ENCODE data around the gene CD46. TPM values are rescaled to one million over a fixed set of nuclear protein-coding genes. Genes with fewer than 3 reads are reported as not detected.

The CD46 gene
- total and polyA plus RNA-seq, 10 of the 15 experiments (the other 5 are each of a cell fraction or from before 2014, with no cell fraction given), result 61.1 to 198 (median 81.4) TPM

DNA sequence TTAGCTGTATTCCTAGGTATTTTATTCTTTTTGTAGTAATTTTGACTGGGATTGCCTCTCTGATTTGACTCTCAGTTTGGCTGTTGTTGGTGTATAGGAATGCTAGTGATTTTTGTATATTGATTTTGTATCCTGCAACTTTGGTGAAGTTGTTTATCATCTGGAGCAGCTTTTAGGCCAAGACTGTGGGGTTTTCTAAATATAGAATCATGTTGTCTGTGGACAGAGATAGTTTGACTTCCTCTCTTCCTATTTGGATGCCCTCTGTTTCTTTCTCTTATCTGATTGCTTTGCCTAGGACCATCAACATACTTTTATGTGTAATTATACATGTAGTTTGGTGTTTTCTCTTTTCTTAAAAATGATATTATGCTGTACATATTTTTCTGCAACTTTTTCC is 27.2 kb downstream of the CD46 start (continued):
- TF ChIP-seq SPI1 (IDR thresholded peaks at IDR 0.05; ENCODE audit: borderline replicate concordance, insufficient read depth, low read depth, low read length), result no peak
- no peak for TF ChIP-seq DPF2 (IDR thresholded peaks at IDR 0.05)

DNA sequence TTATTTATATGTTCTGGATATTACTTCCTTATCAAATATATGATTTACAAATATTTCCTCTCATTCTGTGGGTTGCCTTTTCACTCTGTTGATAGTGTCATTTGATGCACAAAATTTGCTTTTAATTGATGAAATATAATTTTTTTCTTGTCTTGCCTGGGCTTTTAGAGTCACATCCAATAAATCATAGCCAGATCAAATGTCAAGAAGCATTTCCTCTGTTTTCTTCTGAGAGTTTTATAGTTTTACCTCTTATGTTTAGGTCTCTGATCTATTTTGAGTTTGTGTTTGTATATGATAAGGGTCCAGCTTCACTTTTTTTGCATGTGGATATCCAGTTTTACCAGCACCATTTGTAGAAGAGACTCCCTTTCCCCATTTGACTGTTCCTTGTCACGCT is 29.5 kb downstream of the CD46 start:
- H3K9me3 ChIP-seq (replicated peaks; ENCODE audit: control insufficient read depth, insufficient read depth, low read length), result peaks cover 6% of the 10 kb centered on the region; the same call in 2 of the 3 replicates
- no peaks in the 10 kb centered on the region for H3K79me2 ChIP-seq (ENCODE audit: control insufficient read depth, insufficient read depth, low read length)
- no peak overlapping the region for H3K4me3 ChIP-seq
- H3K9ac ChIP-seq (ENCODE audit: control insufficient read depth, insufficient read depth, low read length), result no peak overlapping the region
- H3K27ac ChIP-seq (ENCODE audit: control insufficient read depth, insufficient read depth), result no peak overlapping the region
- FAIRE-seq (no peak), ATAC-seq (no peak), DNase-seq (ENCODE audit: low read depth, low spot score) (no peak)
- ChIA-PET SMC1A (ENCODE audit: uncharacterized antibody, unreplicated experiment) (no interaction called here), POLR2A (no interaction called here), CTCF (interaction anchor here (0.5 kb wide), 1 partner anchor 1310 kb away, joined by 3 read pairs; no protein-coding TSS in a partner anchor), RAD21 (ENCODE audit: unreplicated experiment) (no interaction called here)
- no peak for TF ChIP-seq RCOR1 (conservative IDR thresholded peaks at IDR 0.05; ENCODE audit: low read depth, low read length)
- no peak for TF ChIP-seq CBX5 (IDR thresholded peaks at IDR 0.05; ENCODE audit: low read depth)
- TF ChIP-seq ZNF217 (IDR thresholded peaks at IDR 0.05), result no peak
- 100% methylated on average over 1 of the region's 1 CpG for WGBS (ENCODE audit: insufficient coverage, insufficient replicate concordance, low lambda C conversion rate, missing lambda C conversion rate)
- peaks cover 0 to 11% of the 10 kb centered on the region in 2 experiments; a peak in 2 of 4 replicates for H3K36me3 ChIP-seq (ENCODE audit: control insufficient read depth in 2 of 2, insufficient read depth in 2 of 2, low read length in 1 of 2)
- H3K4me1 ChIP-seq (ENCODE audit: control insufficient read depth, insufficient read depth, low read length), result no peaks in the 10 kb centered on the region
- intact Hi-C loops (cut with micrococcal nuclease; ENCODE audit: unreplicated experiment) (no loop called here), in situ Hi-C loops (cut with MboI) (no loop called here)
- no peaks in the 10 kb centered on the region for H4K20me1 ChIP-seq (ENCODE audit: control insufficient read depth, insufficient read depth)
- no peaks in the 10 kb centered on the region for H3K27me3 ChIP-seq (replicated peaks in 1 of 2; ENCODE audit: control insufficient read depth in 2 of 2, insufficient read depth in 2 of 2, low read length in 1 of 2)
- no peak overlapping the region for H3K4me2 ChIP-seq (ENCODE audit: control insufficient read depth, insufficient read depth)
- BruUV-seq (replicated peaks), result no TSS peak
- no peak overlapping the region for H2AFZ ChIP-seq (ENCODE audit: control insufficient read depth, low read depth, low read length)

DNA sequence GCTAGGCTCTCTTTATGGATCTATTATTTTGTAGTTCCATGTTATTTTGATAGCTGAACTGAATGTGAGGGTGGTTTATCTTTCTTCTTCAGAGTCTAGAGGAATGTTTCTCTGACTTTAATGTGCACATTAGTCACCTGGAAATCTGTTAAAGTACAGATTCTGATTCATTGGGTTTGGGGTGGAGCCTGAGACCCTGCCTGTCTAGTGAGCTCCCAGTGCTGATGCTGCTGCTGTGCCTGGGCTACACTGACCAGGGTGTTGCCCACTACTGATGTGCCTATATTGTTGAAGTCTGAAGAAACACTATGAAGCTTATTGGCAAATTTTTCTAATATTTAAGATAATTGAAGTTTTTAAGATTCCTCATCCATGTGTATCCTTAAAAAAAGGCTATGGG is 35.9 kb downstream of the CD46 start:
- POLR2A ChIA-PET, result interaction anchor here (0.6 kb wide), 1 partner anchor 11 kb away, joined by 3 read pairs; no protein-coding TSS in a partner anchor
- FAIRE-seq, result no peak
- H3K36me3 ChIP-seq (ENCODE audit: control insufficient read depth in 2 of 2, insufficient read depth in 2 of 2, low read length in 1 of 2), result peaks cover 0 to 11% of the 10 kb centered on the region in 2 experiments

More for the DNA sequence above, 35.9 kb downstream of the CD46 start:
- no peak for TF ChIP-seq SMARCA5 (IDR thresholded peaks at IDR 0.05)
- TF ChIP-seq HCFC1 (IDR thresholded peaks at IDR 0.05; ENCODE audit: low read length), result no peak
- no peak for TF ChIP-seq JUND (IDR thresholded peaks at IDR 0.05; ENCODE audit: low read depth, low read length)
- no peak for TF ChIP-seq WRNIP1 (IDR thresholded peaks at IDR 0.05; ENCODE audit: borderline replicate concordance, low read depth, low read length)
- TF ChIP-seq, protein P1, sequence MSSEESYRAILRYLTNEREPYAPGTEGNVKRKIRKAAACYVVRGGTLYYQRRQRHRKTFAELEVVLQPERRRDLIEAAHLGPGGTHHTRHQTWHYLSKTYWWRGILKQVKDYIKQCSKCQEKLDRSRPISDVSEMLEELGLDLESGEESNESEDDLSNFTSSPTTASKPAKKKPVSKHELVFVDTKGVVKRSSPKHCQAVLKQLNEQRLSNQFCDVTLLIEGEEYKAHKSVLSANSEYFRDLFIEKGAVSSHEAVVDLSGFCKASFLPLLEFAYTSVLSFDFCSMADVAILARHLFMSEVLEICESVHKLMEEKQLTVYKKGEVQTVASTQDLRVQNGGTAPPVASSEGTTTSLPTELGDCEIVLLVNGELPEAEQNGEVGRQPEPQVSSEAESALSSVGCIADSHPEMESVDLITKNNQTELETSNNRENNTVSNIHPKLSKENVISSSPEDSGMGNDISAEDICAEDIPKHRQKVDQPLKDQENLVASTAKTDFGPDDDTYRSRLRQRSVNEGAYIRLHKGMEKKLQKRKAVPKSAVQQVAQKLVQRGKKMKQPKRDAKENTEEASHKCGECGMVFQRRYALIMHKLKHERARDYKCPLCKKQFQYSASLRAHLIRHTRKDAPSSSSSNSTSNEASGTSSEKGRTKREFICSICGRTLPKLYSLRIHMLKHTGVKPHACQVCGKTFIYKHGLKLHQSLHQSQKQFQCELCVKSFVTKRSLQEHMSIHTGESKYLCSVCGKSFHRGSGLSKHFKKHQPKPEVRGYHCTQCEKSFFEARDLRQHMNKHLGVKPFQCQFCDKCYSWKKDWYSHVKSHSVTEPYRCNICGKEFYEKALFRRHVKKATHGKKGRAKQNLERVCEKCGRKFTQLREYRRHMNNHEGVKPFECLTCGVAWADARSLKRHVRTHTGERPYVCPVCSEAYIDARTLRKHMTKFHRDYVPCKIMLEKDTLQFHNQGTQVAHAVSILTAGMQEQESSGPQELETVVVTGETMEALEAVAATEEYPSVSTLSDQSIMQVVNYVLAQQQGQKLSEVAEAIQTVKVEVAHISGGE (CRISPR knock-in tag; IDR thresholded peaks at IDR 0.05), result no peak
- no peak for TF ChIP-seq CBX3 (IDR thresholded peaks at IDR 0.05; ENCODE audit: borderline replicate concordance, low read depth)
- TF ChIP-seq CHD2 (IDR thresholded peaks at IDR 0.05; ENCODE audit: borderline replicate concordance, low read depth, low read length), result no peak
- no peak for TF ChIP-seq HDAC6 (IDR thresholded peaks at IDR 0.05; ENCODE audit: unreplicated experiment)
- no peak overlapping the region for H2AFZ ChIP-seq (ENCODE audit: control insufficient read depth, low read depth, low read length)
- in situ Hi-C loops (cut with MboI) (no loop called here), intact Hi-C loops (cut with micrococcal nuclease; ENCODE audit: unreplicated experiment) (no loop called here)
- H3K27ac ChIP-seq (ENCODE audit: control insufficient read depth, insufficient read depth), result no peak overlapping the region
- BruUV-seq (replicated peaks), result no TSS peak
- DNase-seq (ENCODE audit: low read depth, low spot score) (no peak), ATAC-seq (no peak)
- H3K9ac ChIP-seq (ENCODE audit: control insufficient read depth, insufficient read depth, low read length), result no peak overlapping the region
- no peak overlapping the region for H3K4me2 ChIP-seq (ENCODE audit: control insufficient read depth, insufficient read depth)
- no peaks in the 10 kb centered on the region for H3K79me2 ChIP-seq (ENCODE audit: control insufficient read depth, insufficient read depth, low read length)
- H3K9me3 ChIP-seq (replicated peaks; ENCODE audit: control insufficient read depth, insufficient read depth, low read length), result peaks cover 1% of the 10 kb centered on the region; the same call in 1 of the 3 replicates
- H3K4me1 ChIP-seq (ENCODE audit: control insufficient read depth, insufficient read depth, low read length), result no peaks in the 10 kb centered on the region
- RAD21 ChIA-PET (ENCODE audit: unreplicated experiment), result interaction anchor here (1.1 kb wide), 1 partner anchor 10 kb away, joined by 5 read pairs; no protein-coding TSS in a partner anchor
- H3K4me3 ChIP-seq, result no peak overlapping the region
- CTCF ChIA-PET, result interaction anchor here (1.0 to 3.9 kb wide), 2 partner anchors 9 to 85 kb away, joined by 3 to 51 read pairs; no protein-coding TSS in a partner anchor
- H4K20me1 ChIP-seq (ENCODE audit: control insufficient read depth, insufficient read depth), result no peaks in the 10 kb centered on the region
- no peaks in the 10 kb centered on the region for H3K27me3 ChIP-seq (replicated peaks in 1 of 2; ENCODE audit: control insufficient read depth in 2 of 2, insufficient read depth in 2 of 2, low read length in 1 of 2)
- SMC1A ChIA-PET (ENCODE audit: uncharacterized antibody, unreplicated experiment), result interaction anchor here (1.6 to 3.4 kb wide), 2 partner anchors 10 to 89 kb away, joined by 3 to 25 read pairs; no protein-coding TSS in a partner anchor
